GM23338 (cell line): ENCODE data around the gene FAM3D. TPM values are rescaled to one million over a fixed set of nuclear protein-coding genes. Genes with fewer than 3 reads are reported as not detected.

Experiments
- ATAC-seq: fragments of 200-7000 bp; cut with Tn5 transposase; 3 replicates; pipeline ENCODE4 v1.9.1; 2020
- DNase-seq: peaks from one replicate; pipeline ENCODE4 v3.0.0-alpha.2; 2015; ENCODE audit warnings: low spot score
- H2AFZ ChIP-seq: fragments of 200-600 bp; sonication (generic); 2 replicates; pipeline ENCODE4 v1.8.0; 2016; ENCODE audit warnings: antibody characterized with exemption, mild to moderate bottlenecking, moderate library complexity
- H3F3A ChIP-seq: fragments of 200-600 bp; sonication (generic); replicated peaks from 2 replicates; pipeline ENCODE4 v1.8.0; 2017; ENCODE audit warnings: antibody characterized with exemption, mixed run types, low read depth
- H3K27ac ChIP-seq: fragments of 200-600 bp; sonication (generic); 2 replicates; pipeline ENCODE4 v1.6.1; 2016; ENCODE audit warnings: low read depth
- H3K27me3 ChIP-seq: fragments of 200-600 bp; sonication (generic); 2 replicates; pipeline ENCODE4 v1.8.0; 2016; ENCODE audit warnings: mild to moderate bottlenecking, mixed run types, moderate library complexity; ENCODE audit not compliant: insufficient read depth
- H3K36me3 ChIP-seq: fragments of 200-600 bp; sonication (generic); 2 replicates; pipeline ENCODE4 v1.8.0; 2016; ENCODE audit warnings: mild to moderate bottlenecking; ENCODE audit not compliant: insufficient read depth
- H3K4me1 ChIP-seq: fragments of 200-600 bp; sonication (generic); 2 replicates; pipeline ENCODE4 v1.8.0; 2016; ENCODE audit warnings: mild to moderate bottlenecking, moderate library complexity; ENCODE audit not compliant: insufficient read depth
- H3K4me2 ChIP-seq: fragments of 200-600 bp; sonication (generic); 2 replicates; pipeline ENCODE4 v1.7.1; 2017; ENCODE audit warnings: mixed run types
- H3K4me3 ChIP-seq: fragments of 200-600 bp; sonication (generic); 2 replicates; pipeline ENCODE4 v1.6.1; 2016; ENCODE audit warnings: mixed run types
- H3K79me2 ChIP-seq: fragments of 200-600 bp; sonication (generic); replicated peaks from 2 replicates; pipeline ENCODE4 v1.8.0; 2017; ENCODE audit warnings: mild to moderate bottlenecking; ENCODE audit not compliant: insufficient read depth
- H3K9me2 ChIP-seq: fragments of 200-600 bp; sonication (generic); 2 replicates; pipeline ENCODE4 v1.8.0; 2017; ENCODE audit not compliant: insufficient read depth
- H4K20me1 ChIP-seq: fragments of 200-600 bp; sonication (generic); replicated peaks from 2 replicates; pipeline ENCODE4 v1.8.0; 2017; ENCODE audit warnings: mild to moderate bottlenecking; ENCODE audit not compliant: insufficient read depth
- H3K27ac Mint-ChIP-seq: 2 replicates; pipeline ENCODE4 v1.8.0; 2020; ENCODE audit warnings: inconsistent platforms, mild to moderate bottlenecking, moderate library complexity, mixed read lengths
- H3K27me3 Mint-ChIP-seq: 3 replicates; pipeline ENCODE4 v1.8.0; 2022; ENCODE audit warnings: low read depth, mild to moderate bottlenecking, moderate library complexity, mixed read lengths, inconsistent platforms; ENCODE audit not compliant: insufficient read depth, poor library complexity
- H3K36me3 Mint-ChIP-seq: 3 replicates; pipeline ENCODE4 v1.8.0; 2021; ENCODE audit warnings: low read depth, mild to moderate bottlenecking, inconsistent platforms, moderate library complexity, mixed read lengths
- H3K4me1 Mint-ChIP-seq: 3 replicates; pipeline ENCODE4 v1.8.0; 2020; ENCODE audit warnings: mild to moderate bottlenecking, inconsistent platforms, mixed read lengths
- H3K4me3 Mint-ChIP-seq: 3 replicates; pipeline ENCODE4 v1.8.0; 2021; ENCODE audit warnings: moderate library complexity, mild to moderate bottlenecking, inconsistent platforms, mixed read lengths
- H3K9me3 Mint-ChIP-seq: 3 replicates; pipeline ENCODE4 v1.8.0; 2020; ENCODE audit warnings: moderate library complexity, mild to moderate bottlenecking, inconsistent platforms, mixed read lengths
- JUNB ChIP-seq: IDR thresholded peaks from one replicate; pipeline ENCODE4 v1.6.1; 2016; ENCODE audit warnings: antibody characterized with exemption; ENCODE audit not compliant: unreplicated experiment
- NANOG ChIP-seq: IDR thresholded peaks from 2 replicates; pipeline ENCODE4 v1.6.1; 2016; ENCODE audit warnings: antibody characterized with exemption, borderline replicate concordance
- STAT1 ChIP-seq: IDR thresholded peaks from one replicate; pipeline ENCODE4 v1.6.1; 2016; ENCODE audit warnings: antibody characterized with exemption; ENCODE audit not compliant: unreplicated experiment
- ZNF462 ChIP-seq: fragments of 250-450 bp; sonication (Bioruptor Pico); IDR thresholded peaks from 2 replicates; pipeline ENCODE4 v1.5.0; 2020; ENCODE audit warnings: mild to moderate bottlenecking, moderate library complexity
- polyA plus RNA-seq: library from polyadenylated mRNA; unstranded; fragments of >200 nt; fragmentation: Nextera tagmentation; extraction: Ambion mirVana; gene quantifications from 2 replicates; pipeline ENCODE4 v1.2.1, GENCODE V29; 2016
- total RNA-seq: library from RNA; depleted of rRNA; stranded (reverse); fragments of >200 nt; shearing (Covaris generic); gene quantifications from 2 replicates; pipeline ENCODE4 v1.2.3, GENCODE V29; 2014

FAM3D gene
- total and polyA plus RNA-seq, 2 experiments from 2014 or later = 0.26 TPM; not detected in 1

- TF ChIP-seq ZNF462 (CRISPR knock-in tag) = no peak
- no peak for TF ChIP-seq STAT1
- TF ChIP-seq NANOG = no peak
These were observed 79.8 kb downstream of the FAM3D start (continued) for GRCh38 chr3:58586776-58587192.

- peak overlapping the region; percentile 82 for H3K4me2 ChIP-seq
- Mint-ChIP-seq H3K4me3 (peak overlapping the region; percentile 63), H3K4me1 (peaks cover 34% of the 10 kb centered on the region), H3K9me3 (peaks cover 7% of the 10 kb centered on the region), H3K27ac (no peak overlapping the region), H3K36me3 (peaks cover 6% of the 10 kb centered on the region; the same call in 2 of the 3 replicates), H3K27me3 (peaks cover 46% of the 10 kb centered on the region)
- H4K20me1 ChIP-seq = no peaks in the 10 kb centered on the region
- no peaks in the 10 kb centered on the region for H3K9me2 ChIP-seq
- H3K27me3 ChIP-seq = peaks cover 39% of the 10 kb centered on the region
- H3K79me2 ChIP-seq = no peaks in the 10 kb centered on the region
- no peaks in the 10 kb centered on the region for H3K36me3 ChIP-seq
- H3K4me1 ChIP-seq = peaks cover 35% of the 10 kb centered on the region
- DNase-seq (no peak), ATAC-seq (peak; percentile 2; the same call in 2 of the 3 replicates)
- no peak overlapping the region for H3K27ac ChIP-seq
- H2AFZ ChIP-seq = peak overlapping the region; percentile 92; the same call in 1 of the 2 replicates
- H3K4me3 ChIP-seq = peak overlapping the region; percentile 63
- H3F3A ChIP-seq = 0 out of 2 replicates have a peak, but pooled peaks cover 7% of the 10 kb centered on the region
- no peak for TF ChIP-seq JUNB
These were observed 80.6 kb downstream of the FAM3D start for GRCh38 chr3:58585994-58586393.
